Osteocyte (in vitro differentiated cells): Measurements from ENCODE around the gene SLC6A13. TPM values are rescaled to one million over a fixed set of nuclear protein-coding genes. Genes with fewer than 3 reads are reported as not detected.

Experiments used
- DNase-seq: peaks from one replicate; pipeline ENCODE4 v3.0.0; 2021; ENCODE audit warnings: mixed read lengths; ENCODE audit not compliant: unreplicated experiment; ENCODE audit errors: extremely low spot score
- H3K27ac Mint-ChIP-seq: one replicate; pipeline ENCODE4 v1.8.0; 2021; ENCODE audit warnings: mild to moderate bottlenecking, mixed read lengths; ENCODE audit not compliant: unreplicated experiment
- H3K27me3 Mint-ChIP-seq: one replicate; pipeline ENCODE4 v1.8.0; 2021; ENCODE audit warnings: mixed read lengths; ENCODE audit not compliant: unreplicated experiment
- H3K36me3 Mint-ChIP-seq: one replicate; pipeline ENCODE4 v1.8.0; 2021; ENCODE audit warnings: mixed read lengths; ENCODE audit not compliant: unreplicated experiment
- H3K4me1 Mint-ChIP-seq: one replicate; pipeline ENCODE4 v1.8.0; 2021; ENCODE audit warnings: mixed read lengths; ENCODE audit not compliant: unreplicated experiment
- H3K4me3 Mint-ChIP-seq: one replicate; pipeline ENCODE4 v1.8.0; 2021; ENCODE audit warnings: mild to moderate bottlenecking, moderate library complexity, mixed read lengths; ENCODE audit not compliant: unreplicated experiment
- H3K9me3 Mint-ChIP-seq: one replicate; pipeline ENCODE4 v1.8.0; 2021; ENCODE audit warnings: mixed read lengths; ENCODE audit not compliant: unreplicated experiment
- total RNA-seq: library from RNA; stranded (reverse); gene quantifications from 2 replicates; pipeline ENCODE4 v1.2.1, GENCODE V29; 2021
- TF ChIP-seq, protein P1 (sequence below): fragments of 200-600 bp; sonication (generic); IDR thresholded peaks from 2 replicates; pipeline ENCODE4 v1.5.0; 2021; ENCODE audit warnings: antibody characterized with exemption, mild to moderate bottlenecking, moderate library complexity

SLC6A13 gene
- total RNA-seq, 1 donor from 2014 or later = 0.43 TPM

DNA sequence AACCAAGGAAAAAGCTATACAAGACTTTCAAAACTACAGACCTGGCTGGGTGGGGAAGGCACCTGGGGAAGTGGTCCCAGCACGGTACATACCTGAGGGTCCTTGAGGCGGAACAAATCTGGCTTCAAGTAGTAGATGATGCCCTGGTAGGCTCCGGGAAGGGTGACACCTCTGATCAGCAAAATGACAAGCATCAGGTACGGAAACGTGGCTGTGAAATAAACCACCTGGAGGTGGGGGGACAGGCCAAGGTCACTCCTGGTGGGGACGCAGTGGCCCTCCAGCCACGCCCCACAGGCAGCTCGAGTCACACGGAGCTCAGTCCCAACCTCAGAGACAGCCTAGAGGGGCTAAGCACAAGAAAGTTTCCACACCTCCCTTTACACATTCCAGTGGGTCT lies 63.9 kb downstream of the SLC6A13 start:
- H3K4me1 Mint-ChIP-seq = peaks cover 2% of the 10 kb centered on the region
- DNase-seq = no peak
- H3K4me3 Mint-ChIP-seq = no peak overlapping the region
- TF ChIP-seq, protein P1, sequence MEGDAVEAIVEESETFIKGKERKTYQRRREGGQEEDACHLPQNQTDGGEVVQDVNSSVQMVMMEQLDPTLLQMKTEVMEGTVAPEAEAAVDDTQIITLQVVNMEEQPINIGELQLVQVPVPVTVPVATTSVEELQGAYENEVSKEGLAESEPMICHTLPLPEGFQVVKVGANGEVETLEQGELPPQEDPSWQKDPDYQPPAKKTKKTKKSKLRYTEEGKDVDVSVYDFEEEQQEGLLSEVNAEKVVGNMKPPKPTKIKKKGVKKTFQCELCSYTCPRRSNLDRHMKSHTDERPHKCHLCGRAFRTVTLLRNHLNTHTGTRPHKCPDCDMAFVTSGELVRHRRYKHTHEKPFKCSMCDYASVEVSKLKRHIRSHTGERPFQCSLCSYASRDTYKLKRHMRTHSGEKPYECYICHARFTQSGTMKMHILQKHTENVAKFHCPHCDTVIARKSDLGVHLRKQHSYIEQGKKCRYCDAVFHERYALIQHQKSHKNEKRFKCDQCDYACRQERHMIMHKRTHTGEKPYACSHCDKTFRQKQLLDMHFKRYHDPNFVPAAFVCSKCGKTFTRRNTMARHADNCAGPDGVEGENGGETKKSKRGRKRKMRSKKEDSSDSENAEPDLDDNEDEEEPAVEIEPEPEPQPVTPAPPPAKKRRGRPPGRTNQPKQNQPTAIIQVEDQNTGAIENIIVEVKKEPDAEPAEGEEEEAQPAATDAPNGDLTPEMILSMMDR = no peak
- no peaks in the 10 kb centered on the region for H3K36me3 Mint-ChIP-seq
- H3K9me3 Mint-ChIP-seq = no peaks in the 10 kb centered on the region
- H3K27me3 Mint-ChIP-seq = peaks cover 48% of the 10 kb centered on the region
- H3K27ac Mint-ChIP-seq = no peak overlapping the region

- no peak for DNase-seq
- Mint-ChIP-seq H3K4me1 (peaks cover 2% of the 10 kb centered on the region), H3K27me3 (peaks cover 52% of the 10 kb centered on the region), H3K4me3 (no peak overlapping the region), H3K9me3 (no peaks in the 10 kb centered on the region), H3K36me3 (no peaks in the 10 kb centered on the region), H3K27ac (no peak overlapping the region)
- TF ChIP-seq, protein P1 = no peak
Measured at GRCh38 chr12:197911-198695, 64.5 kb downstream of the SLC6A13 start.

- Mint-ChIP-seq H3K9me3 (no peaks in the 10 kb centered on the region), H3K4me3 (no peak overlapping the region), H3K27ac (no peak overlapping the region), H3K4me1 (no peaks in the 10 kb centered on the region), H3K36me3 (no peaks in the 10 kb centered on the region), H3K27me3 (peaks cover 51% of the 10 kb centered on the region)
- no peak for DNase-seq
- TF ChIP-seq, protein P1 = no peak
Measured at GRCh38 chr12:197347-197746, 65.3 kb downstream of the SLC6A13 start.

GRCh38 chr12:196436-196835 lies 66.2 kb downstream of the SLC6A13 start:
- TF ChIP-seq, protein P1 = no peak
- Mint-ChIP-seq H3K9me3 (no peaks in the 10 kb centered on the region), H3K4me1 (no peaks in the 10 kb centered on the region), H3K27ac (no peak overlapping the region), H3K4me3 (no peak overlapping the region), H3K36me3 (no peaks in the 10 kb centered on the region), H3K27me3 (peaks cover 43% of the 10 kb centered on the region)
- DNase-seq = no peak

DNA sequence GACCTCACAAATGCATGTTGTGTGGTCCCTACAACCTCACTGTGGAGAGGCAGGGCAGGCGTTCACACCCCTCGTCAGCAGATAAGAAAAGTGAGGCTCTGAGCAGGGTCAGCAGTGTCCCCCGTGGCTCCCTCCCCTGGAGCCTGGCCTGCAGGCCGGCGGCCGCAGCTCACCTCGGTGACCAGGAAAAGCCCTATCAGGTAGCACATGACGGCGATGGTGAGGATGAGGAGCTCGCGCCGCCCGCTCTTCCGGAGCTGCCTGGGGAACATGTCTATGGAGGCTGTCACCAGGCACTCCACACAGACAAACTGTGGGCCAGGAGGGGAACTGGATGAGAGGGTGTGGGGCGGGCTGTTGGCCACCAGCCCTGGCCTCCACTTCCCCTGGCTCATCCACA lies 66.7 kb downstream of the SLC6A13 start:
- no peak for DNase-seq
- TF ChIP-seq, protein P1 = no peak
- no peaks in the 10 kb centered on the region for H3K9me3 Mint-ChIP-seq
- no peak overlapping the region for H3K4me3 Mint-ChIP-seq
- peaks cover 38% of the 10 kb centered on the region for H3K27me3 Mint-ChIP-seq
- no peaks in the 10 kb centered on the region for H3K4me1 Mint-ChIP-seq
- no peak overlapping the region for H3K27ac Mint-ChIP-seq
- H3K36me3 Mint-ChIP-seq = no peaks in the 10 kb centered on the region
